Measurements from ENCODE around the gene ELN.

ELN gene

DNA sequence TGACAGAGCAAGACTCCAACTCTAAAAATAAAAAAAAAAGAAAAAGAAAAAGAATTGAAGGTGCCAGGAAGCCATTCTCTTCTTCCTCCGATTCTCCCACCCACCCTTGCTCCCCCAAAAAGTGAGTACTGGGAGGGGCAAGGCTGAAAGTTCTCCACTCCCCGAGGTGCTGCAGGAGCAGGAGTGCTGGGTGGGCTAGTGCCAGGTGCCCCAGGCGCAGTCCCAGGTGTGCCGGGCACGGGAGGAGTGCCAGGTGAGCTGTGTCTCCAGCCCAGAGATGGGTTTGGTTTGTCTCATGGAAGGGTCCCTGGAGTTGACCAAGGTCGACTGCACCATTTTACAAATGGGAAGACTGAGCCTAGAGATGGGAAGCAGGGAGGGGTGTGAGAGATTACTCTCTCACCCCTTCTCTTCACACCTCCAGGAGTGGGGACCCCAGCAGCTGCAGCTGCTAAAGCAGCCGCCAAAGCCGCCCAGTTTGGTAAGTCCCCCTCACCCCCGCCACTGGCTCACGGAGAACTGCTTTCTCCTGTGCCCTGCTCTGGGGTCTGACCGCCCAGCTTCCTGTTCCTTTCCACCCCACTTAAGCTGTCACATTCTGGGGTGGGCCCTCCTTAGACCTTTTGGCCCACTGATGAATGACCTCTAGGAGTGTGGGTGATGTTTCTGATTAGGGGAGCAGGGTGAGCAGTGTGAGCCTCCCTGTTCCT lies 29.4 kb downstream of the ELN start:
- TF ChIP-seq, protein P1, sequence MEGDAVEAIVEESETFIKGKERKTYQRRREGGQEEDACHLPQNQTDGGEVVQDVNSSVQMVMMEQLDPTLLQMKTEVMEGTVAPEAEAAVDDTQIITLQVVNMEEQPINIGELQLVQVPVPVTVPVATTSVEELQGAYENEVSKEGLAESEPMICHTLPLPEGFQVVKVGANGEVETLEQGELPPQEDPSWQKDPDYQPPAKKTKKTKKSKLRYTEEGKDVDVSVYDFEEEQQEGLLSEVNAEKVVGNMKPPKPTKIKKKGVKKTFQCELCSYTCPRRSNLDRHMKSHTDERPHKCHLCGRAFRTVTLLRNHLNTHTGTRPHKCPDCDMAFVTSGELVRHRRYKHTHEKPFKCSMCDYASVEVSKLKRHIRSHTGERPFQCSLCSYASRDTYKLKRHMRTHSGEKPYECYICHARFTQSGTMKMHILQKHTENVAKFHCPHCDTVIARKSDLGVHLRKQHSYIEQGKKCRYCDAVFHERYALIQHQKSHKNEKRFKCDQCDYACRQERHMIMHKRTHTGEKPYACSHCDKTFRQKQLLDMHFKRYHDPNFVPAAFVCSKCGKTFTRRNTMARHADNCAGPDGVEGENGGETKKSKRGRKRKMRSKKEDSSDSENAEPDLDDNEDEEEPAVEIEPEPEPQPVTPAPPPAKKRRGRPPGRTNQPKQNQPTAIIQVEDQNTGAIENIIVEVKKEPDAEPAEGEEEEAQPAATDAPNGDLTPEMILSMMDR (IDR thresholded peaks at IDR 0.05) = no peak

DNA sequence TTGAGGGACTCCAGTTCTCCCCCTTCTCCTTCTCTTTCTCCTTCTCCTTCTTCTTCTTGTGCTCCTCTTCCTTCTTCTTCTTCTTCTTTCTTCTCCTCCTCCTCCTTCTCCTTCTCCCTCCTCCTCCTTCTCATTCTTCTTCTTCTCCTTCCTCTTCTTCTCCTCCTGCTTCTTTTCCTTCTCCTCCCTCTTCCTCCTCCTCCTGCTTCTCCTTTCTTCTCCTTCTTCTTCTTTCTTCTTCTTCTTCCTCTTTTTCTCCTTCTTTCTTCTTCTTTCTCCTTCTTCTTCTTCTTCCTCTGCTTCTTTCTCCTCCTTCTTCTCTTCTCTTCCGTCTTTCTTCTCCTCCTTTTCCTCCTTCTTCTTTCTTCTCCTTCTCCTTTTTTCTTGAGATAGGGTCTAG lies 30.0 kb downstream of the ELN start:
- TF ChIP-seq, protein P1 (IDR thresholded peaks at IDR 0.05) = no peak

DNA sequence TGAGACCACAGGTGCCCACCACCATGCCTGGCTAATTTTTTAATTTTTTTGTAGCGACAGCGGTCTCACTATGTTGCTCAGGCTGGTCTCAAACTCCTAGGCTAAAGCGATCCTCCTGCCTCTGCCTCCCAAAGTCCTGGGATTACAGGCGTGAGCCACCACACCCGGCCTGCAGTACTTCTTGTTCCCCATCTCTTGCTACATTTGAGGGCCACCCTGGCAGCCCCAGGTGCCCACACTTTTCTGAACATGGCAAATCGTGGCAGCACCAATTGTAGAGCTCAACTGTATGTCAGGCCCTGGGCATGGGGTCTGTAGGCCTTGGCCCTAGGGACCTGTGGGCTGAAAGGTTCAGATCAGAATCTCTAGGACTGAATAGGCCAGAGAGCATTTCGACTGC lies 30.5 kb downstream of the ELN start:
- TF ChIP-seq, protein P1 (IDR thresholded peaks at IDR 0.05) = no peak

DNA sequence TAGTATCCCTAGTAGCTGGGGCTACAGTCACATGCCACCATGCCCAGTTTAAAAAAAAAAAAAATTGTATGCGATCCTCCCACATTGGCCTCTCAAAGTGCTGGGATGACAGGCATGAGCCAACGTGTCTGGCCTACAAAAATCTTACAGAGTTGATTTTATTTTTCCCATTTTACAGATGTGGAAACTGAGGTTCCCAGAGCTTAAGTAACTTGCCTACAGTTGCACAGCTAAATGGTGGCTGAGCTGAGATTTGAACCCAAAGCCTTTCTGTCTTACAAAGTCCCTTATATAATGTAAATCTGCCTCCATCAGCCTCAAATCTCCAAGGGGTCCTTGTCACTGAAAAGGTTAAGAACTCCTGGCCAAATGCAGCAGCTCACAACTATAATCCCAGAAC lies 31.1 kb downstream of the ELN start:
- TF ChIP-seq, protein P1 (IDR thresholded peaks at IDR 0.05) = no peak

DNA sequence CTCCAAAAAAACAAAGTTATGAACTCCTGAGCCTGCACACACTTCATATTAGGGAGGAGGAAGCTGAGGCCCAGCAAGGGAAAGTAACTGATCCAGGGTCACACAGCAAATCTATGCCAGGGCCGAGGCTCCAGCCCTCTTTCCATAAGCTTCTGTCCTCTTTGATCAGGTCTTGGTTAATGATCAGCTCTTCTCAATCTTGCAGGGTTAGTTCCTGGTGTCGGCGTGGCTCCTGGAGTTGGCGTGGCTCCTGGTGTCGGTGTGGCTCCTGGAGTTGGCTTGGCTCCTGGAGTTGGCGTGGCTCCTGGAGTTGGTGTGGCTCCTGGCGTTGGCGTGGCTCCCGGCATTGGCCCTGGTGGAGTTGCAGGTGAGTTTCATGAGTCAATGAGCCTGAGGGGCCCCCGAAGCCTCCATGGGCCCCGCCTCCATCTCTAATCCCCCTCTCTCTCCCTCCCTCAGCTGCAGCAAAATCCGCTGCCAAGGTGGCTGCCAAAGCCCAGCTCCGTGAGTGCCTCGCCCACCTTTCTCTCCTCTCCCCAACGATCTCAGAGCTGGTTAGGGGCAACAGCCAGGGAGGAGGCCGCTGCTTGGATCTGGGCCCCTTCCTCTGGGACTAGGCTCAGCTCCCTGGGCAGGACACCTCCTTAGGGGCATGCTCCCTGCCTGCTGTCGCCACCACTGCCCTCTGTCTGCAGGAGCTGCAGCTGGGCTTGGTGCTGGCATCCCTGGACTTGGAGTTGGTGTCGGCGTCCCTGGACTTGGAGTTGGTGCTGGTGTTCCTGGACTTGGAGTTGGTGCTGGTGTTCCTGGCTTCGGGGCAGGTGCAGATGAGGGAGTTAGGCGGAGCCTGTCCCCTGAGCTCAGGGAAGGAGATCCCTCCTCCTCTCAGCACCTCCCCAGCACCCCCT lies 32.0 kb downstream of the ELN start:
- TF ChIP-seq, protein P1 (IDR thresholded peaks at IDR 0.05) = peak; percentile 16; the same call in 1 of the 2 replicates

DNA sequence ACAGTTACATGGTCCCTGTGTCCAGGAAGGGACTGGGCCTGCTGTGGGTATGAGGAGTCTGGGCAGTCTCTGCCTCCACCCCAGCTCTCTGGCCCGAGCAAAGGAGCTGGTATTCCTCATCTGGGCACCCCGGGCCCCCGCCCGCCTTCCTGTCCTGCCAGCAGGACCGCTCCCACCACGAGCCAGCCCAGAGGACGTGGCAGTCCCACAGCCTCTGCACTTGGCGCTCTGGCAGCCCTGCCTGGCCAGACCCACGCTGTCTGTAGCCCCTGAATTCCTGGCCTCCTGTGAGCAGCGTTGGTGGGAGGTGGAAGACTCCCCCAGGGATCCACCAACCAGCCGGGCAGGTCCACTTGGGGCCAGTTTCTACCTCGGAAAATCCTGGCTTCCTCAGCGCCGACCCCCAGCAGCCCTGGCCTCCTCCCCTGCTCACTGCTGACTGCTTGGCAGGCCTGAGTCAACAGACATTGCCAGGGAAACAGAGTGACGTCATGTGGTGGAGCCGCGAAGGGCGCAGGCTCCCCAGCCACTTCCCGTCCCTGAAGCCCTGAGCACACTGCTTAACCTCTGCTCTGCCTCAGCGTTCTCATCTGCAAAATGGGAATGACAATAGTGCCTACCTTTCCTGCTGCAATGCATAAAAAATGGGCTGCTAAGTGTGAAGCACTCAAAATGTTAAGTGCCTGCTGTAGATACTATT lies 34.0 kb downstream of the ELN start:
- TF ChIP-seq, protein P1 (IDR thresholded peaks at IDR 0.05) = no peak

DNA sequence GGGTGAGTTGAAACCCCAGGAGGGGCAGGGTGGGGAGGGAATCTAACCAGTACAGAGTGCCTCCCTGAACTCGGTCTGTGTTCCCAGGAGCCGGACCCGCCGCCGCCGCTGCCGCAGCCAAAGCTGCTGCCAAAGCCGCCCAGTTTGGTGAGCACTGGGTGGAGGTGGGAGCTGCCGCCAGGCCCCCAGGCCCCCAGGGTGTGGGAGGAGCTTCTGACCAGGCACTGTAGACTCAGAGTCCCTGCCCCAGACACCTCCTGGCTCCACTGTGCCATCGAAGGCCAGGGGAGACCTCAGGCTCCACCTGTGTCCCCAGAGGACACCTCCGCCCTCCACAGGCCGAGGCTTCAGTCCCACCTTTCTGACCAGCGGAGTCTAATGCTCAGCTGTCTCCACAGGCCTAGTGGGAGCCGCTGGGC lies 35.3 kb downstream of the ELN start:
- TF ChIP-seq, protein P1 (IDR thresholded peaks at IDR 0.05) = no peak
